ENCODE measurements around the gene SLX9.

SLX9 gene

GRCh38 chr21:44939532-44940115 lies at the start of gene SLX9:
Gene SLX9, plus strand, starts transcription at chr21:44940029. Its CDS starts 29 bp downstream, at chr21:44940058.
- DNase-seq: peak in 1 of 2 donors; percentile 34

GRCh38 chr21:44890338-44890931 lies 49.4 kb upstream of the SLX9 start:
- DNase-seq: no peak

GRCh38 chr21:44890961-44891541 lies 48.8 kb upstream of the SLX9 start:
- no peak for DNase-seq

GRCh38 chr21:44891631-44892031 lies 48.2 kb upstream of the SLX9 start:
- no peak for DNase-seq

GRCh38 chr21:44892095-44892494 lies 47.7 kb upstream of the SLX9 start:
- no peak for DNase-seq

GRCh38 chr21:44892536-44893277 lies 47.1 kb upstream of the SLX9 start:
- peak; percentile 17 to 46 for DNase-seq

GRCh38 chr21:44893278-44893556 lies 46.6 kb upstream of the SLX9 start:
- no peak for DNase-seq

- DNase-seq: no peak
Measured at GRCh38 chr21:44893948-44894656, 45.7 kb upstream of the SLX9 start.

- no peak for DNase-seq
Measured at GRCh38 chr21:44894687-44895302, 45.0 kb upstream of the SLX9 start.

- DNase-seq: no peak
Measured at GRCh38 chr21:44895859-44896258, 44.0 kb upstream of the SLX9 start.

- no peak for DNase-seq
Measured at GRCh38 chr21:44896561-44897286, 43.1 kb upstream of the SLX9 start.

GRCh38 chr21:44897326-44898010 lies 42.4 kb upstream of the SLX9 start:
- DNase-seq: no peak

GRCh38 chr21:44898011-44898488 lies 41.8 kb upstream of the SLX9 start:
- no peak for DNase-seq

GRCh38 chr21:44898851-44899767 lies 40.7 kb upstream of the SLX9 start:
- no peak for DNase-seq

- no peak for DNase-seq
Measured at GRCh38 chr21:44899768-44900558, 39.9 kb upstream of the SLX9 start.

GRCh38 chr21:44900559-44901251 lies 39.1 kb upstream of the SLX9 start:
- DNase-seq: no peak

GRCh38 chr21:44901391-44902074 lies 38.3 kb upstream of the SLX9 start:
- DNase-seq: no peak
